HCT116 (cell line): ENCODE results near the gene SNAP47. TPM values are rescaled to one million over a fixed set of nuclear protein-coding genes. Genes with fewer than 3 reads are reported as not detected.

Experiments
- ATAC-seq: fragments of 200-7000 bp; cut with Tn5 transposase; 2 replicates; pipeline ENCODE4 v1.9.1; 2020; ENCODE audit warnings: mild to moderate bottlenecking, moderate library complexity
- BruUV-seq: library from RNA; stranded (reverse); fragments of 400-500 nt; replicated peaks from 2 replicates; lab custom pipeline; 2021; lab: Mats Ljungman, UMichigan
- CTCF ChIA-PET: fragments of 300-600 bp; sonication (Branson Sonifier 250); formaldehyde crosslinking; loops from one replicate; lab custom pipeline; 2021; ENCODE audit warnings: antibody characterized with exemption; lab: Charles Lee
- POLR2A ChIA-PET: fragments of 300-600, 350-600 bp; sonication (Branson Sonifier 250); formaldehyde crosslinking; loops from one replicate; lab custom pipeline; 2021; ENCODE audit warnings: antibody characterized with exemption; lab: Charles Lee
- RAD21 ChIA-PET, 2 experiments: fragments of 300-600 bp; sonication (Branson Sonifier 250); formaldehyde crosslinking; loops; one replicate each; lab custom pipeline; 2023; ENCODE audit warnings: low total read pairs in 2 of 2; ENCODE audit not compliant: uncharacterized antibody in 2 of 2, unreplicated experiment in 2 of 2, low non-redundant PET in 1 of 2; lab: Charles Lee
- DNase-seq: peaks from one replicate; pipeline ENCODE4 v3.0.0-alpha.2; 2010; ENCODE audit warnings: low read depth, low spot score
- H2AFZ ChIP-seq: fragments of 200-600 bp; shearing (Covaris generic), sonication (generic); 2 replicates; pipeline ENCODE4 v1.6.1; 2017; ENCODE audit warnings: low read depth, mixed run types, mixed read lengths, antibody characterized with exemption, low read length; ENCODE audit not compliant: poor library complexity, severe bottlenecking
- H3K27ac ChIP-seq: 2 replicates; pipeline ENCODE4 v1.5.1; 2012; ENCODE audit warnings: low read depth, low read length
- H3K27me3 ChIP-seq: fragments of 200-600 bp; sonication (generic); 2 replicates; pipeline ENCODE4 v1.6.1; 2016; ENCODE audit warnings: mixed run types, low read length, mixed read lengths; ENCODE audit not compliant: insufficient read depth
- H3K36me3 ChIP-seq, 2 experiments: fragments of 200-500 bp in 1 of 2; fragments of 200-600 bp in 1 of 2; sonication (Bioruptor generic) in 1 of 2; sonication (generic) in 1 of 2; 2 replicates each; pipeline versions ENCODE4 v1.5.1 to v1.6.1; 2014 to 2016; ENCODE audit warnings: low read length in 2 of 2, inconsistent platforms in 1 of 2, mixed read lengths in 1 of 2, mixed run types in 1 of 2; ENCODE audit not compliant: insufficient read depth in 2 of 2, control insufficient read depth in 1 of 2
- H3K4me1 ChIP-seq, 2 experiments: fragments of 200-600 bp in 1 of 2; sonication (generic) in 1 of 2; 2 replicates each; pipeline versions ENCODE4 v1.5.1 to v1.6.1; 2012 to 2017; ENCODE audit warnings: low read length in 2 of 2, inconsistent platforms in 1 of 2, mild to moderate bottlenecking in 1 of 2, mixed read lengths in 1 of 2, mixed run types in 1 of 2, moderate library complexity in 1 of 2; ENCODE audit not compliant: insufficient read depth in 2 of 2, control insufficient read depth in 1 of 2
- H3K4me2 ChIP-seq: fragments of 200-600 bp; sonication (generic); 2 replicates; pipeline ENCODE4 v1.6.1; 2017; ENCODE audit warnings: mixed run types, low read length, mixed read lengths
- H3K4me3 ChIP-seq, 2 experiments: fragments of 200-600 bp in 1 of 2; sonication (generic) in 1 of 2; replicated peaks in 1 of 2; 2 replicates each; pipeline ENCODE4 v1.5.1; 2011 to 2016; ENCODE audit warnings: low read length in 2 of 2, control low read depth in 1 of 2, low read depth in 1 of 2, mild to moderate bottlenecking in 1 of 2, mixed read lengths in 1 of 2, mixed run types in 1 of 2
- H3K79me2 ChIP-seq: fragments of 200-600 bp; sonication (generic); 2 replicates; pipeline ENCODE4 v1.6.1; 2017; ENCODE audit warnings: mild to moderate bottlenecking, mixed run types, low read length, moderate library complexity, mixed read lengths; ENCODE audit not compliant: insufficient read depth
- H3K9ac ChIP-seq: fragments of 200-600 bp; sonication (generic); 2 replicates; pipeline ENCODE4 v1.6.1; 2016; ENCODE audit warnings: low read length, mixed read lengths
- H3K9me2 ChIP-seq: fragments of 200-600 bp; sonication (generic), shearing (Covaris generic); 2 replicates; pipeline ENCODE4 v1.6.1; 2017; ENCODE audit warnings: mixed run types, mild to moderate bottlenecking, moderate library complexity; ENCODE audit not compliant: insufficient read depth
- H3K9me3 ChIP-seq, 2 experiments: fragments of 200-500 bp in 1 of 2; fragments of 200-600 bp in 1 of 2; sonication (Bioruptor generic) in 1 of 2; sonication (generic) in 1 of 2; 2 replicates each; pipeline ENCODE4 v1.6.1; 2014 to 2017; ENCODE audit warnings: low read length in 2 of 2, mixed read lengths in 2 of 2, inconsistent platforms in 1 of 2, low read depth in 1 of 2, mild to moderate bottlenecking in 1 of 2, mixed run types in 1 of 2, moderate library complexity in 1 of 2; ENCODE audit not compliant: control insufficient read depth in 1 of 2, insufficient read depth in 1 of 2
- H4K20me1 ChIP-seq: fragments of 200-600 bp; sonication (generic), shearing (Covaris generic); 2 replicates; pipeline ENCODE4 v1.6.1; 2017; ENCODE audit warnings: mixed run types, mild to moderate bottlenecking, moderate library complexity; ENCODE audit not compliant: insufficient read depth
- EGR1 ChIP-seq: IDR thresholded peaks from 2 replicates; pipeline ENCODE4 v1.6.1; 2012; ENCODE audit warnings: low read depth
- POLR2AphosphoS5 ChIP-seq: IDR thresholded peaks from 2 replicates; pipeline ENCODE4 v1.6.1; 2011; ENCODE audit warnings: mild to moderate bottlenecking, low read depth, low read length, moderate library complexity
- SP1 ChIP-seq: IDR thresholded peaks from 2 replicates; pipeline ENCODE4 v1.6.1; 2012; ENCODE audit warnings: low read depth
- TCF7L2 ChIP-seq: IDR thresholded peaks from 2 replicates; pipeline ENCODE4 v1.7.0; 2011; ENCODE audit warnings: borderline replicate concordance, inconsistent platforms; ENCODE audit not compliant: insufficient read depth, insufficient read length; ENCODE audit errors: extremely low read depth
- YY1 ChIP-seq: IDR thresholded peaks from 2 replicates; pipeline ENCODE4 v1.6.1; 2011; ENCODE audit warnings: low read length, low read depth, moderate library complexity, mild to moderate bottlenecking; ENCODE audit not compliant: insufficient replicate concordance; ENCODE audit errors: extremely low read depth
- intact Hi-C: fragments of 100-400 bp; cut with micrococcal nuclease; formaldehyde crosslinking; loops from 2 replicates; pipeline ENCODE4 v1.10.0; 2022
- total RNA-seq: library from RNA; stranded (reverse); gene quantifications from one replicate; pipeline ENCODE4 v1.2.1, GENCODE V29; 2021; ENCODE audit not compliant: unreplicated experiment
- TF ChIP-seq, protein P1 (sequence below): IDR thresholded peaks from 2 replicates; pipeline ENCODE4 v1.6.1; 2012
- TF ChIP-seq, protein P2 (sequence below): IDR thresholded peaks from 2 replicates; pipeline ENCODE4 v1.6.1; 2011; ENCODE audit warnings: mild to moderate bottlenecking, low read length, moderate library complexity; ENCODE audit not compliant: insufficient replicate concordance; ENCODE audit errors: extremely low read depth
- TF ChIP-seq, protein P3 (sequence below): IDR thresholded peaks from 2 replicates; pipeline ENCODE4 v1.6.1; 2012

Gene SNAP47
- total RNA-seq, 1 experiment from 2014 or later: 37.9 TPM

DNA sequence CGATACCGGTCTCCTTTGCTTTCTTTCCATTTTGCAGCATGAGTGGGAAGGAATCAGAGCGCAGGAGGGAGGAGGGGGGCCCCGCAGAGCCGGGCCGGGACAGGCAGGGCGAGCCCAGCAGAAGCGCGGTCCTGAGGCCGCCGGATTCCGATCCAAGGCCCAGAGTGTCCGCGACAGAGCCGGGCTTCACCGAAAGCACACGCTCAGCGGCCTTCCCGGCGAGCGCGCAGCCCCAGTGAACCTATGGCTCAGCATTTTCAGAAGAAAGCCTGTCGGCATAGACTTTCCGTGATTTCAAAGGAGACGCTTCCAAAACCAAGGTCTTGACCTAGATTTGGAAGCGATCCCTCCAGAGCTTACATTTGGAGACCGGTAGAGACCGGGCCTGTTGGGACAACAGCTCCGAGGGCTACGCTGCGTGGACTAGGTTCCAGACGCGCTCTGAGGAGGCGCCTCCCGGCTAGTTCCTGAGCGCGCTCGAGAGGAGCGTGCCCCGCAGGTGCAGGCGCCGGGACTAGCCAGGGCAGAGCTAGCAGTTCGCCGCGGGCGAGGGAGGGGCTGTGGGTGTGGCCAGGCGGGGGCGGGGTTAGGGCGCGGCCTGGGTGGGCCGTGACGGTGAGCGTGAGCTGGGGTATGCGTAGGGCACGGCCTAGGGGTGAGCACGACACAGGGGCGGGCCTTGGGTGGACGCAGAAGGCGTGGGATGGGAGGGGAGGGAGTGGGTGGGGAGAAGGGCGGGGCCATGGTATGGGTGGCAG, 52.5 kb downstream of the SNAP47 start:
- Histone ChIP-seq H3K27me3 (no peaks in the 10 kb centered on the region), H4K20me1 (no peaks in the 10 kb centered on the region), H3K36me3 (no peaks in the 10 kb centered on the region), H3K9me2 (no peaks in the 10 kb centered on the region), H3K9ac (peak overlapping the region; percentile 52), H3K9me3 (no peaks in the 10 kb centered on the region), H3K79me2 (no peaks in the 10 kb centered on the region), H2AFZ (no peak overlapping the region), H3K4me1 (peaks cover 6 to 18% of the 10 kb centered on the region in 2 experiments), H3K27ac (peak overlapping the region; percentile 46), H3K4me2 (peak overlapping the region; percentile 98), H3K4me3 (peak overlapping the region; percentile 31 to 59)
- DNase-seq (peak; percentile 95), ATAC-seq (peak; percentile 93)
- TF ChIP-seq POLR2AphosphoS5 (peak; percentile 73), EGR1 (peak; percentile 82), TCF7L2 (no peak), SP1 (peak; percentile 81), YY1 (peak; percentile 12)
- TF ChIP-seq, protein P1, sequence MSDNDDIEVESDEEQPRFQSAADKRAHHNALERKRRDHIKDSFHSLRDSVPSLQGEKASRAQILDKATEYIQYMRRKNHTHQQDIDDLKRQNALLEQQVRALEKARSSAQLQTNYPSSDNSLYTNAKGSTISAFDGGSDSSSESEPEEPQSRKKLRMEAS: peak; percentile 70; the same call in 1 of the 2 replicates
- TF ChIP-seq, protein P2, sequence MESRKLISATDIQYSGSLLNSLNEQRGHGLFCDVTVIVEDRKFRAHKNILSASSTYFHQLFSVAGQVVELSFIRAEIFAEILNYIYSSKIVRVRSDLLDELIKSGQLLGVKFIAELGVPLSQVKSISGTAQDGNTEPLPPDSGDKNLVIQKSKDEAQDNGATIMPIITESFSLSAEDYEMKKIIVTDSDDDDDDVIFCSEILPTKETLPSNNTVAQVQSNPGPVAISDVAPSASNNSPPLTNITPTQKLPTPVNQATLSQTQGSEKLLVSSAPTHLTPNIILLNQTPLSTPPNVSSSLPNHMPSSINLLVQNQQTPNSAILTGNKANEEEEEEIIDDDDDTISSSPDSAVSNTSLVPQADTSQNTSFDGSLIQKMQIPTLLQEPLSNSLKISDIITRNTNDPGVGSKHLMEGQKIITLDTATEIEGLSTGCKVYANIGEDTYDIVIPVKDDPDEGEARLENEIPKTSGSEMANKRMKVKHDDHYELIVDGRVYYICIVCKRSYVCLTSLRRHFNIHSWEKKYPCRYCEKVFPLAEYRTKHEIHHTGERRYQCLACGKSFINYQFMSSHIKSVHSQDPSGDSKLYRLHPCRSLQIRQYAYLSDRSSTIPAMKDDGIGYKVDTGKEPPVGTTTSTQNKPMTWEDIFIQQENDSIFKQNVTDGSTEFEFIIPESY: no peak
- TF ChIP-seq, protein P3, sequence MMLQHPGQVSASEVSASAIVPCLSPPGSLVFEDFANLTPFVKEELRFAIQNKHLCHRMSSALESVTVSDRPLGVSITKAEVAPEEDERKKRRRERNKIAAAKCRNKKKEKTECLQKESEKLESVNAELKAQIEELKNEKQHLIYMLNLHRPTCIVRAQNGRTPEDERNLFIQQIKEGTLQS: no peak
- ChIA-PET RAD21 (interaction anchor here in 1 of 2 experiments (0.6 kb wide), 1 partner anchor 983 kb away, joined by 8 read pairs; no protein-coding TSS in a partner anchor), CTCF (interaction anchor here (1.1 kb wide), 1 partner anchor 159 kb away, joined by 5 read pairs; no protein-coding TSS in a partner anchor), POLR2A (no interaction called here)
- intact Hi-C loops: loop anchor here (5.0 kb wide), 1 partner anchor 160 kb away; the partner anchor contains the start of gene WNT9A
- TSS peak; percentile 42 for BruUV-seq
